NK-92 (cell line): Measurements from ENCODE around the gene CCL18.
"Not testable (repeated sequence)": the region's sequence is repeated elsewhere in the genome, so short reads cannot be mapped to it uniquely, and the experiment has no call there.

ENCODE experiments used
- DNase-seq: peaks from one replicate; lab custom pipeline; 2025; ENCODE audit not compliant: unreplicated experiment; lab: John Stamatoyannopoulos, UW

Gene CCL18

DNA sequence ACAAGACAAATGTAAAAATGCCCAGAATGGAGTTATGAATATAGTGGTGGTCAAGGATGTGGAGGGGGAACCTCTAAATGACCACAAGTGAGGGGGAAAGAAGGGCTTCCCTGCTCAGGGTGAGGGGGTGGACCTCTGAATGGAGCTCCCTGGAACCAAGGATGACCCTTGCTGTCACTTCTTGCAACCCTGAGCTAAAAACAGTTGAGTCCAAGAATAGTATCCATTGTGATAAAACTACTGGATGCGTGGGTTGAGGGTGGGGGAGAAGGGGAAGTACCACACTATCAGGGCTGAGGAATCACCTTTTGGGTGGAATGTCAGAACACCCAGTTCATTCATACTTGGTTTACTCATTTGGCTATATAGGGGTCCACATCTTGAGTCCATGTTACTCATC is 34.9 kb downstream of the CCL18 start:
- not testable (repeated sequence) for DNase-seq

- DNase-seq, result not testable (repeated sequence)
Observed at GRCh38 chr17:36103401-36103975, 39.4 kb downstream of the CCL18 start, which contains the start of gene CCL4. CCL4 (plus strand) TSS chr17:36103827; CDS start chr17:36103906, 79 bp downstream.

- DNase-seq, result not testable (repeated sequence)
Observed at GRCh38 chr17:36104246-36104645, 40.2 kb downstream of the CCL18 start.

GRCh38 chr17:36104701-36105181 is 40.7 kb downstream of the CCL18 start:
- DNase-seq, result no peak

GRCh38 chr17:36105781-36106492 is 41.9 kb downstream of the CCL18 start:
- no peak for DNase-seq

- DNase-seq, result no peak
Observed at GRCh38 chr17:36106493-36106835, 42.4 kb downstream of the CCL18 start.

DNA sequence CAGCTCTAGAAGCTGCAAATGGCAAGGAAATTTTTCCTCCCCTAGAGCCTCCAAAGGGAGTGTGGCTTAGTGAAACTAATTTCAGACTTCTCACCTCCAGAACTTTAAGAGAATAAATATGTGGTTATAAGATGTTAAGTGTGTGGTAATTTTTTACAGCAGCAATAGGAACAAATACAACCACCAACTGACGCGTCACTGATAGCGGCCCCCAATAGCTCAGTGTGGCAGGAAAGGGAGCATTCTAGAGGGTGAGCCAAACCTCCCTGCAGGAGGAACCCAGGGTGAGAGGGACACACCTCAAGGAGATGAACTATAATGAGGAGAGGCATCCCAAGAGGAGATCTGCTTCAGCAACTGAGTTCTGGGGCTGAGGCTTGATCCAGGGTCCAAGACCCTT is 43.6 kb downstream of the CCL18 start:
- DNase-seq, result no peak

- DNase-seq, result not testable (repeated sequence)
Observed at GRCh38 chr17:36108265-36108664, 44.2 kb downstream of the CCL18 start.

GRCh38 chr17:36111068-36111490 is 47.0 kb downstream of the CCL18 start:
- DNase-seq, result no peak

DNA sequence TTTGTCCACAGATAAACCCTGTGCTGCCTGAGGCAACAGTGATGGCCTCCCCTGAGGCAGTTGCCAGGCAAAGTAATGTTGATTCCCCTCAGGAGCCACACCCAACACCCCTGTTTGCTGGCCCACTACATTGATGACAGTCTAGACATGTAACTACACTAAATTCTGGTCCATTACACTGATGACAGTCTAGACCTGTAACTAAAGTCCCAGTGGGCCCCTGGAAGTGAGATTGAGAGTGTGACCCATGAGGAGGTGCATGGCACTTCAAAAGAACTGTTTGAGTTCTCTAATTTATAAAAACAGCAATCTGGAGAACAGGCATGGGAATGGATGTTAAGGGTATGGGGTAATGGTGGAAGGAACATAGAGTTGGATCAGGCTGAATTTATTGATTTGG is 48.5 kb downstream of the CCL18 start:
- DNase-seq, result no peak

DNA sequence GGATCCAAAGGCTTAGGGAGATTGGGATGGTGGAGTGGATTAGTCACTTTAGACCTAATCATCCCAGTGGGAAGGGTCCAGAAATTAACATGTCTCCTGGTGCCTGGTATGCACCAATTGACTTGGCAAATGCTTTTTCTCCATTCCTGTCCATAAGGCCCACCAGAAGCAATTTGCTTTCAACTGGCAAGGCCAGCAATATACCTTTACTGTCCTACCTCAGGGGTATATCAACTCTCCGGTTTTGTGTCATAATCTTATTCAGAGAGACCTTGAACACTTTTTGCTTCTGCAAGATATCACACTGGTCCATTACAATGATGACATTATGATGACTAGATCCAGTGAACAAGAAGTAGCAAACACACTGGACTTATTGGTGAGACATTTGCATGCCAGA is 49.1 kb downstream of the CCL18 start:
- DNase-seq, result not testable (repeated sequence)

GRCh38 chr17:36114971-36115648 is 51.0 kb downstream of the CCL18 start:
- DNase-seq, result not testable (repeated sequence)

DNA sequence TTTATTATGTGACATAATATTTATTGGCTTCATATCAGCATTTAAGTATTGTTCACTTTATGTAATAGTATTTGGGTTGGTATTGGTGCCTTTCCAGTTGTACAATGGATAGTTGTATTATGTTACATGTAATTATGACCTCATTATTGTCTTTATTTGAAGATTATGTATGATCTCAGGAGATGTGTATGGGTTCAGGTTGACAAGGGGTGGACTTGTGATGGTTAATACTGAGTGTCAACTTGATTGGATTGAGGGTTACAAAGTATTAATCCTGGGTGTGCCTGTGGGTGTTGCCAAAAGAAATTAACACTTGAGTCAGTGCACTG is 51.5 kb downstream of the CCL18 start:
- DNase-seq, result not testable (repeated sequence)

DNA sequence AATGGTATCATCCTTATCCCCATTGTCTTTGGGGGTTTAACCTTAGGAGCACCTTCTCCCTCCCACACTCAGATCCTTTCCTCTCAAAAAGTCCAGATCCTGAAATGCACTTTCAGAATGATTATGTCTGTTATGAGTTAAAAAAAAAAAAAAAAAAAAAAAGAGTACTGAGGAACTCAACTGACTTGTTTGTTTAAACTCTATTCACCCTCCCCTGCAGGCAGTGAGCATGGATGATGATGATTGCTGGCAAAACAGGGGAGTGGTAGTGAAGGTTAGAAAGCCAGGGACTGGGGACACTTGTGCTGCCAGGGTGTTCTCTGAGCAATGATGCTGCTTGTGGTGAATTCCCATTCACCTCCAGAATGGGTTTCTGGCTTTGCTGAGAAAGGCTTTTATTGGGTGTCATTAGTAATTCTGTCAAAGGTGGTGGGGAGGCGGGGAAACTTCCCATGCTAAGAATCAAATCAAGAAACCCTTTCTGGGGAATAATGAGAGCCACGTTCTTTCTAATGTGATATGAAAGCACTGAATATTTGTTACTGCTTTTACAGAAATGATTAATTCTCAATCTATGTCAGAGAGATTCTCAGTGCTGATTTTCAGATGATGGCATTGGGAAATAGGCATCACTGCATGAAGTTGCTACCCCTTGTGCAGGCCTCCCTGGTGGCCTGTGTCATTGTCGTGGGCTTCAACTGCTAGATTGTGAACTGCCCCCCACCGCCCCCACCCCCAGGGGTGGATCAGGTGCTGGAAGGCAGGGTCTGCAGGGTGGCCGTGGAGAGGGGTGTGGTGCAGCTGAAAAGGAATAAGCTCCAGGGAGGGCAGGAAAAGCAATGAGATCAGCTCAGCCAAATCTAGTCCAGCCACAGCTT is 53.7 kb downstream of the CCL18 start:
- no peak for DNase-seq

GRCh38 chr17:36118477-36119353 is 54.6 kb downstream of the CCL18 start:
- DNase-seq, result no peak

GRCh38 chr17:36120221-36120620 is 56.1 kb downstream of the CCL18 start:
- no peak for DNase-seq

GRCh38 chr17:36121099-36121498 is 57.0 kb downstream of the CCL18 start:
- DNase-seq, result not testable (repeated sequence)
